Stomach (tissue), 4 donors: ENCODE measurements around the gene DNAH17.

Experiments
- CTCF ChIP-seq, 7 experiments: fragments of 450-650 bp in 4 of 7; fragments of 200-600 bp in 3 of 7; sonication (generic) in 3 of 7; IDR thresholded peaks; one replicate each; pipeline ENCODE4 v1.5.1; 2016 to 2019; ENCODE audit warnings: antibody characterized with exemption in 7 of 7, control low read depth in 2 of 7, mild to moderate bottlenecking in 1 of 7
- POLR2AphosphoS5 ChIP-seq, 3 donors: sonication (generic); formaldehyde crosslinking; IDR thresholded peaks; one replicate each; pipeline ENCODE4 v1.6.1; 2016; ENCODE audit warnings: antibody characterized with exemption in 3 of 3

- no peak for TF ChIP-seq CTCF (IDR thresholded peaks at IDR 0.05)
- no peak for TF ChIP-seq POLR2AphosphoS5 (IDR thresholded peaks at IDR 0.05)
These were observed 170.3 kb downstream of the DNAH17 start for GRCh38 chr17:78406920-78407319.
